HEK293 (cell line): ENCODE data around the gene EVI5.

ENCODE experiments used
- HOXD13 ChIP-seq: sonication (generic); formaldehyde crosslinking; IDR thresholded peaks from 2 replicates; pipeline ENCODE4 v1.8.0; 2022; ENCODE audit warnings: missing genetic modification reagents, borderline replicate concordance
- REPIN1 ChIP-seq: fragments of 450-650 bp; formaldehyde crosslinking; IDR thresholded peaks from 2 replicates; pipeline ENCODE4 v1.5.1; 2017; ENCODE audit warnings: missing biosample characterization, missing genetic modification characterization, low read depth
- SALL2 ChIP-seq: fragments of 450-650 bp; formaldehyde crosslinking; IDR thresholded peaks from 2 replicates; pipeline ENCODE4 v1.5.0; 2017; ENCODE audit warnings: missing biosample characterization, mild to moderate bottlenecking, missing genetic modification characterization, borderline replicate concordance
- SETDB1 ChIP-seq: IDR thresholded peaks from one replicate; pipeline ENCODE4 v1.6.1; 2017; ENCODE audit warnings: mild to moderate bottlenecking, low read length, moderate library complexity, mixed read lengths; ENCODE audit not compliant: insufficient read length
- SP7 ChIP-seq: fragments of 450-650 bp; formaldehyde crosslinking; IDR thresholded peaks from 2 replicates; pipeline ENCODE4 v1.5.1; 2016; ENCODE audit warnings: missing biosample characterization, missing genetic modification characterization
- TCF7L2 ChIP-seq: IDR thresholded peaks from 2 replicates; pipeline ENCODE4 v1.6.1; 2011; ENCODE audit warnings: low read depth, mild to moderate bottlenecking, inconsistent platforms, low read length, moderate library complexity, borderline replicate concordance
- WT1 ChIP-seq: fragments of 450-650 bp; formaldehyde crosslinking; IDR thresholded peaks from 2 replicates; pipeline ENCODE4 v1.5.1; 2016; ENCODE audit warnings: missing biosample characterization, missing genetic modification characterization
- ZNF155 ChIP-seq: fragments of 450-650 bp; formaldehyde crosslinking; IDR thresholded peaks from 2 replicates; pipeline ENCODE4 v1.5.1; 2016; ENCODE audit warnings: missing biosample characterization, missing genetic modification characterization
- ZNF221 ChIP-seq: fragments of 450-650 bp; formaldehyde crosslinking; IDR thresholded peaks from 2 replicates; pipeline ENCODE4 v1.5.1; 2017; ENCODE audit warnings: missing biosample characterization, missing genetic modification characterization, borderline replicate concordance
- ZNF24 ChIP-seq: fragments of 450-650 bp; formaldehyde crosslinking; IDR thresholded peaks from 2 replicates; pipeline ENCODE4 v1.5.1; 2016; ENCODE audit warnings: missing biosample characterization, missing genetic modification characterization
- ZNF248 ChIP-seq: fragments of 450-650 bp; formaldehyde crosslinking; IDR thresholded peaks from 2 replicates; pipeline ENCODE4 v1.5.1; 2017; ENCODE audit warnings: missing biosample characterization, missing genetic modification characterization
- ZNF292 ChIP-seq: fragments of 450-650 bp; formaldehyde crosslinking; IDR thresholded peaks from 2 replicates; pipeline ENCODE4 v1.5.1; 2016; ENCODE audit warnings: low read depth, missing biosample characterization, missing genetic modification characterization, borderline replicate concordance
- ZNF354C ChIP-seq: fragments of 450-650 bp; formaldehyde crosslinking; IDR thresholded peaks from 2 replicates; pipeline ENCODE4 v1.5.1; 2016; ENCODE audit warnings: missing biosample characterization, missing genetic modification characterization, low read depth, borderline replicate concordance
- ZNF416 ChIP-seq: fragments of 450-650 bp; formaldehyde crosslinking; IDR thresholded peaks from 2 replicates; pipeline ENCODE4 v1.5.1; 2016; ENCODE audit warnings: missing biosample characterization, missing genetic modification characterization
- ZNF514 ChIP-seq: fragments of 450-650 bp; formaldehyde crosslinking; IDR thresholded peaks from 2 replicates; pipeline ENCODE4 v1.5.1; 2016; ENCODE audit warnings: missing biosample characterization, missing genetic modification characterization
- ZNF585B ChIP-seq: fragments of 450-650 bp; formaldehyde crosslinking; IDR thresholded peaks from 2 replicates; pipeline ENCODE4 v1.5.1; 2016; ENCODE audit warnings: missing biosample characterization, missing genetic modification characterization
- ZNF701 ChIP-seq: fragments of 450-650 bp; formaldehyde crosslinking; IDR thresholded peaks from 2 replicates; pipeline ENCODE4 v1.5.1; 2016; ENCODE audit warnings: missing biosample characterization, missing genetic modification characterization
- ZSCAN30 ChIP-seq: fragments of 450-650 bp; IDR thresholded peaks from 2 replicates; pipeline ENCODE4 v1.5.1; 2018; ENCODE audit warnings: missing biosample characterization, mild to moderate bottlenecking, missing genetic modification characterization, moderate library complexity
- ZXDB ChIP-seq: fragments of 450-650 bp; formaldehyde crosslinking; IDR thresholded peaks from 2 replicates; pipeline ENCODE4 v1.5.1; 2016; ENCODE audit warnings: missing biosample characterization, missing genetic modification characterization
- TF ChIP-seq, protein P1 (sequence below): fragments of 450-650 bp; IDR thresholded peaks from 2 replicates; pipeline ENCODE4 v1.5.1; 2018; ENCODE audit warnings: missing biosample characterization, mild to moderate bottlenecking, missing genetic modification characterization
- TF ChIP-seq, protein P2 (sequence below): fragments of 450-650 bp; formaldehyde crosslinking; IDR thresholded peaks from 2 replicates; pipeline ENCODE4 v1.5.1; 2016; ENCODE audit warnings: missing biosample characterization, missing genetic modification characterization
- TF ChIP-seq, protein P3 (sequence below): fragments of 450-650 bp; formaldehyde crosslinking; IDR thresholded peaks from 2 replicates; pipeline ENCODE4 v1.5.1; 2016; ENCODE audit warnings: missing biosample characterization, missing genetic modification characterization
- TF ChIP-seq, protein P4 (sequence below): fragments of 450-650 bp; formaldehyde crosslinking; conservative IDR thresholded peaks from 2 replicates; pipeline ENCODE4 v1.5.1; 2016; ENCODE audit warnings: low read depth, missing biosample characterization, missing genetic modification characterization
- TF ChIP-seq, protein P5 (sequence below): fragments of 450-650 bp; formaldehyde crosslinking; IDR thresholded peaks from 2 replicates; pipeline ENCODE4 v1.5.1; 2016; ENCODE audit warnings: missing biosample characterization, missing genetic modification characterization
- TF ChIP-seq, protein P6 (sequence below): fragments of 450-650 bp; formaldehyde crosslinking; IDR thresholded peaks from 2 replicates; pipeline ENCODE4 v1.5.1; 2016; ENCODE audit warnings: missing biosample characterization, missing genetic modification characterization

EVI5 gene

DNA sequence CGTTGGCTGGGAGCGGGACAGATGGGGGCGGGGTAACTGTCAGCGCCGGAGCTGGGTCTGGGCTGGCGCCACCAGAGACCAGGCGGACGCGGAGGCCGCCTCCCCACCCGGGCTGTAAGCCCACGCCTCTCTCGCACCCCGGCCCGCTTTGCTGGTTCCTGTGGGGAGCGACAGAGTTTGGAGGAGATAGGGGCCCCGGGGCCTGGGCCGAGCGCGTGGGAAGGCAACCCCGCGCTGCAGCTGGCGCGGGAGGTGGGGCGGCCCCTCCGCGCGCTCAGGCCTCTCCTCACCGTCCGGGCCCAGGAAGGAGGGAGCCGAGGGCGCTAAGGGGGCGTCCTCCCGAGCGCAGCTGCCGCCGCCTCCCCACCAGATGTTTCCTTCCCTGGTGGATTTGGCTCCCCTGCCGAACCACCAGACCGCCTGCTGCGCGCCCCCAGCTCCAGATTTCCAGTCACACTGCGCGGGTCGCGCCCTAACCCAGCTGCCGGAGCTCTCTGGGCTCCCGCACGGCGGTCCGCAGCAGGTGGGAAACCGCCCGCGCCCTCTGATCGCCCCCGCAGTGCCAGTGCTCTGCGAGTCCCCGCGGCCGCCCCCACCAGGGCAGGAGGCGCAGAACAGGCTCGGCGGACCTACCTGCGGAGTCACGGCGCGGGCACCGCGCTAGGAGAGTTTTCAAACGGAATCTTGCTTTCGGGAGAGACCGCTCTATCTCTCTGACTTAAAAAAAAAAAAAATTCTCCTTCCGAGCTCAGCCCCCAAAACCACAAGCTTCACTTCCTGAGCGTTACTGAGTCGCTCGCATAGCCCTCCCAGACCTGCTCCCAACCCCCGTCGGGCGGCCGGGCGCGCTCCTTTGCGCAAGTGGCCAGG, 299.3 kb downstream of the EVI5 start (continued):
- TF ChIP-seq, protein P1, sequence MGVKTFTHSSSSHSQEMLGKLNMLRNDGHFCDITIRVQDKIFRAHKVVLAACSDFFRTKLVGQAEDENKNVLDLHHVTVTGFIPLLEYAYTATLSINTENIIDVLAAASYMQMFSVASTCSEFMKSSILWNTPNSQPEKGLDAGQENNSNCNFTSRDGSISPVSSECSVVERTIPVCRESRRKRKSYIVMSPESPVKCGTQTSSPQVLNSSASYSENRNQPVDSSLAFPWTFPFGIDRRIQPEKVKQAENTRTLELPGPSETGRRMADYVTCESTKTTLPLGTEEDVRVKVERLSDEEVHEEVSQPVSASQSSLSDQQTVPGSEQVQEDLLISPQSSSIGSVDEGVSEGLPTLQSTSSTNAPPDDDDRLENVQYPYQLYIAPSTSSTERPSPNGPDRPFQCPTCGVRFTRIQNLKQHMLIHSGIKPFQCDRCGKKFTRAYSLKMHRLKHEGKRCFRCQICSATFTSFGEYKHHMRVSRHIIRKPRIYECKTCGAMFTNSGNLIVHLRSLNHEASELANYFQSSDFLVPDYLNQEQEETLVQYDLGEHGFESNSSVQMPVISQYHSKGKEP (tag by site-specific recombination): no peak
- TF ChIP-seq SALL2 (tag by site-specific recombination): no peak
- TF ChIP-seq, protein P2, sequence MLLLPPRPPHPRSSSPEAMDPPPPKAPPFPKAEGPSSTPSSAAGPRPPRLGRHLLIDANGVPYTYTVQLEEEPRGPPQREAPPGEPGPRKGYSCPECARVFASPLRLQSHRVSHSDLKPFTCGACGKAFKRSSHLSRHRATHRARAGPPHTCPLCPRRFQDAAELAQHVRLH (tag by site-specific recombination): 0 out of 2 replicates have a peak, but pooled peaks have one; percentile 7
- no peak for TF ChIP-seq SETDB1
- TF ChIP-seq ZNF221 (tag by site-specific recombination): no peak
- TF ChIP-seq REPIN1 (tag by site-specific recombination): peak; percentile 82; the same call in 1 of the 2 replicates
- TF ChIP-seq, protein P3, sequence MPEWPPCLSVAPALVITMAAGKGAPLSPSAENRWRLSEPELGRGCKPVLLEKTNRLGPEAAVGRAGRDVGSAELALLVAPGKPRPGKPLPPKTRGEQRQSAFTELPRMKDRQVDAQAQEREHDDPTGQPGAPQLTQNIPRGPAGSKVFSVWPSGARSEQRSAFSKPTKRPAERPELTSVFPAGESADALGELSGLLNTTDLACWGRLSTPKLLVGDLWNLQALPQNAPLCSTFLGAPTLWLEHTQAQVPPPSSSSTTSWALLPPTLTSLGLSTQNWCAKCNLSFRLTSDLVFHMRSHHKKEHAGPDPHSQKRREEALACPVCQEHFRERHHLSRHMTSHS: no peak
- TF ChIP-seq ZNF701 (tag by site-specific recombination): no peak
- TF ChIP-seq ZNF514 (tag by site-specific recombination): no peak
- no peak for TF ChIP-seq ZNF155 (tag by site-specific recombination)
- TF ChIP-seq SP7 (tag by site-specific recombination): peak; percentile 86
- TF ChIP-seq WT1: peak; percentile 65
- TF ChIP-seq ZNF354C (tag by site-specific recombination): no peak
- no peak for TF ChIP-seq ZNF248 (tag by site-specific recombination)
- TF ChIP-seq ZNF585B: no peak
- no peak for TF ChIP-seq HOXD13 (CRISPR knock-in tag)
- TF ChIP-seq, protein P4, sequence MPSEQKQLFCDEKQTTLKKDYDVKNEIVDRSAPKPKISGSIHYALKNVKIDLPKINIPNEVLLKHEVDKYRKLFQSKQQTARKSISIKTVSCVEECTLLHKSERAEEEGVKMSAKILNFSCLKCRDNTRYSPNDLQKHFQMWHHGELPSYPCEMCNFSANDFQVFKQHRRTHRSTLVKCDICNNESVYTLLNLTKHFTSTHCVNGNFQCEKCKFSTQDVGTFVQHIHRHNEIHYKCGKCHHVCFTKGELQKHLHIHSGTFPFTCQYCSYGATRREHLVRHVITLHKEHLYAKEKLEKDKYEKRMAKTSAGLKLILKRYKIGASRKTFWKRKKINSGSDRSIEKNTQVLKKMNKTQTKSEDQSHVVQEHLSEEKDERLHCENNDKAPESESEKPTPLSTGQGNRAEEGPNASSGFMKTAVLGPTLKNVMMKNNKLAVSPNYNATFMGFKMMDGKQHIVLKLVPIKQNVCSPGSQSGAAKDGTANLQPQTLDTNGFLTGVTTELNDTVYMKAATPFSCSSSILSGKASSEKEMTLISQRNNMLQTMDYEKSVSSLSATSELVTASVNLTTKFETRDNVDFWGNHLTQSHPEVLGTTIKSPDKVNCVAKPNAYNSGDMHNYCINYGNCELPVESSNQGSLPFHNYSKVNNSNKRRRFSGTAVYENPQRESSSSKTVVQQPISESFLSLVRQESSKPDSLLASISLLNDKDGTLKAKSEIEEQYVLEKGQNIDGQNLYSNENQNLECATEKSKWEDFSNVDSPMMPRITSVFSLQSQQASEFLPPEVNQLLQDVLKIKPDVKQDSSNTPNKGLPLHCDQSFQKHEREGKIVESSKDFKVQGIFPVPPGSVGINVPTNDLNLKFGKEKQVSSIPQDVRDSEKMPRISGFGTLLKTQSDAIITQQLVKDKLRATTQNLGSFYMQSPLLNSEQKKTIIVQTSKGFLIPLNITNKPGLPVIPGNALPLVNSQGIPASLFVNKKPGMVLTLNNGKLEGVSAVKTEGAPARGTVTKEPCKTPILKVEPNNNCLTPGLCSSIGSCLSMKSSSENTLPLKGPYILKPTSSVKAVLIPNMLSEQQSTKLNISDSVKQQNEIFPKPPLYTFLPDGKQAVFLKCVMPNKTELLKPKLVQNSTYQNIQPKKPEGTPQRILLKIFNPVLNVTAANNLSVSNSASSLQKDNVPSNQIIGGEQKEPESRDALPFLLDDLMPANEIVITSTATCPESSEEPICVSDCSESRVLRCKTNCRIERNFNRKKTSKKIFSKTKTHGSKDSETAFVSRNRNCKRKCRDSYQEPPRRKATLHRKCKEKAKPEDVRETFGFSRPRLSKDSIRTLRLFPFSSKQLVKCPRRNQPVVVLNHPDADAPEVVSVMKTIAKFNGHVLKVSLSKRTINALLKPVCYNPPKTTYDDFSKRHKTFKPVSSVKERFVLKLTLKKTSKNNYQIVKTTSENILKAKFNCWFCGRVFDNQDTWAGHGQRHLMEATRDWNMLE: no peak
- no peak for TF ChIP-seq ZNF416 (tag by site-specific recombination)
- 0 out of 2 replicates have a peak, but pooled peaks have one; percentile 69 for TF ChIP-seq ZSCAN30 (tag by site-specific recombination)
- TF ChIP-seq, protein P5, sequence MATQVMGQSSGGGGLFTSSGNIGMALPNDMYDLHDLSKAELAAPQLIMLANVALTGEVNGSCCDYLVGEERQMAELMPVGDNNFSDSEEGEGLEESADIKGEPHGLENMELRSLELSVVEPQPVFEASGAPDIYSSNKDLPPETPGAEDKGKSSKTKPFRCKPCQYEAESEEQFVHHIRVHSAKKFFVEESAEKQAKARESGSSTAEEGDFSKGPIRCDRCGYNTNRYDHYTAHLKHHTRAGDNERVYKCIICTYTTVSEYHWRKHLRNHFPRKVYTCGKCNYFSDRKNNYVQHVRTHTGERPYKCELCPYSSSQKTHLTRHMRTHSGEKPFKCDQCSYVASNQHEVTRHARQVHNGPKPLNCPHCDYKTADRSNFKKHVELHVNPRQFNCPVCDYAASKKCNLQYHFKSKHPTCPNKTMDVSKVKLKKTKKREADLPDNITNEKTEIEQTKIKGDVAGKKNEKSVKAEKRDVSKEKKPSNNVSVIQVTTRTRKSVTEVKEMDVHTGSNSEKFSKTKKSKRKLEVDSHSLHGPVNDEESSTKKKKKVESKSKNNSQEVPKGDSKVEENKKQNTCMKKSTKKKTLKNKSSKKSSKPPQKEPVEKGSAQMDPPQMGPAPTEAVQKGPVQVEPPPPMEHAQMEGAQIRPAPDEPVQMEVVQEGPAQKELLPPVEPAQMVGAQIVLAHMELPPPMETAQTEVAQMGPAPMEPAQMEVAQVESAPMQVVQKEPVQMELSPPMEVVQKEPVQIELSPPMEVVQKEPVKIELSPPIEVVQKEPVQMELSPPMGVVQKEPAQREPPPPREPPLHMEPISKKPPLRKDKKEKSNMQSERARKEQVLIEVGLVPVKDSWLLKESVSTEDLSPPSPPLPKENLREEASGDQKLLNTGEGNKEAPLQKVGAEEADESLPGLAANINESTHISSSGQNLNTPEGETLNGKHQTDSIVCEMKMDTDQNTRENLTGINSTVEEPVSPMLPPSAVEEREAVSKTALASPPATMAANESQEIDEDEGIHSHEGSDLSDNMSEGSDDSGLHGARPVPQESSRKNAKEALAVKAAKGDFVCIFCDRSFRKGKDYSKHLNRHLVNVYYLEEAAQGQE (tag by site-specific recombination): peak; percentile 24; the same call in 1 of the 2 replicates
- no peak for TF ChIP-seq TCF7L2
- TF ChIP-seq ZXDB (tag by site-specific recombination): peak; percentile 84
- TF ChIP-seq ZNF292 (tag by site-specific recombination): no peak
- TF ChIP-seq ZNF24 (tag by site-specific recombination): peak; percentile 53; the same call in 1 of the 2 replicates
- TF ChIP-seq, protein P6, sequence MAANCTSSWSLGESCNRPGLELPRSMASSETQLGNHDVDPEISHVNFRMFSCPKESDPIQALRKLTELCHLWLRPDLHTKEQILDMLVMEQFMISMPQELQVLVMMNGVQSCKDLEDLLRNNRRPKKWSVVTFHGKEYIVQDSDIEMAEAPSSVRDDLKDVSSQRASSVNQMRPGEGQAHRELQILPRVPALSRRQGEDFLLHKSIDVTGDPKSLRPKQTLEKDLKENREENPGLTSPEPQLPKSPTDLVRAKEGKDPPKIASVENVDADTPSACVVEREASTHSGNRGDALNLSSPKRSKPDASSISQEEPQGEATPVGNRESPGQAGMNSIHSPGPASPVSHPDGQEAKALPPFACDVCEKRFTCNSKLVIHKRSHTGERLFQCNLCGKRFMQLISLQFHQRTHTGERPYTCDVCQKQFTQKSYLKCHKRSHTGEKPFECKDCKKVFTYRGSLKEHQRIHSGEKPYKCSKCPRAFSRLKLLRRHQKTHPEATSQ (tag by site-specific recombination): no peak; the same call in 1 of the 2 replicates
